ENCODE measurements around the gene ADGRD1.
"Not testable (repeated sequence)": the region's sequence is repeated elsewhere in the genome, so short reads cannot be mapped to it uniquely, and the experiment has no call there.

The ADGRD1 gene

DNA sequence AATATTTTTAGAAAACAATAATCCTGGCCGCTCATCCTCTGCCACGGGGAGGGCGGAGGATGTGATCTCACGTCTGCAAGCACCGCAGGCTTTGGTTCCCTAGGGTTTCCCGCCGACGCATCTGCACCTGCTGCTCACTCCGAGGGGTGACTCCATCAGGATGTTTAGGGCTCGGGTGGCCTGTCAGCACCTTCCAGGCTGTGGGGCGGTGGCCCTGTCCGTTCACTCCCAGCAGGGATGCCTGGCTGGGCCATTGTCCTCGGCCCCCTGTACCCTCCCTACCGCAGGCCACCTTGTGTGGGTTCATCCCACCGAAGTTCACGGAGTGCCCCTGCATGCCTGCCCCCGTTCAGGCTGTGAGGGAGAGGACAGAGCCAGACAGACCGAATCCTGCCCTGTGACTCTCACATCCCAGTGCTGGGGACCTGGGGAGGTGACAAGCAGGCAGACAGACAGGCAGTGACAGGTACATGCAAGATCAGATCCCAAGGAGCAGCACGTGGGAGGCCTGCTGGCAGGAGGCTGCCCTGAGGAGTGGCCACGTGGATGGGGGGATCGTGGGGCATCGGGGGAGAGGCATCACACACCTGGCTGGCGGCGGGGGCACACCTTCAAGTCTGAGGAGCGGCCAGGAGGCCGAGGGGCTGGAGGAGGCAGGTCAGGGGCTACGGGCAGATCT lies 112.6 kb downstream of the ADGRD1 start:
- Histone ChIP-seq H3K4me1 (ENCODE audit: insufficient read depth, low read length) (no peaks in the 10 kb centered on the region), H3K36me3 (ENCODE audit: insufficient read depth, low read length) (no peaks in the 10 kb centered on the region), H3K27ac (ENCODE audit: low read length) (no peak overlapping the region), H2AFZ (ENCODE audit: low read depth, low read length) (no peak overlapping the region), H3K9me3 (ENCODE audit: insufficient read depth, low read length, severe bottlenecking) (no peaks in the 10 kb centered on the region), H3K4me3 (ENCODE audit: low read depth in 1 of 2, low read length in 2 of 2) (no peak overlapping the region), H3K9ac (ENCODE audit: low read depth, low read length) (no peak overlapping the region), H4K20me1 (ENCODE audit: insufficient read depth, low read length) (no peaks in the 10 kb centered on the region; the same call in 1 of the 2 replicates), H3K27me3 (ENCODE audit: insufficient read depth, low read length, poor library complexity) (peaks cover 9% of the 10 kb centered on the region), H3K4me2 (ENCODE audit: insufficient read depth, low read length) (no peak overlapping the region), H3K79me2 (ENCODE audit: insufficient read depth, low read length) (no peaks in the 10 kb centered on the region)
- DNase-seq (no peak), ATAC-seq (ENCODE audit: insufficient read depth, low read depth) (no peak)
- TF ChIP-seq CTCF (IDR thresholded peaks at IDR 0.05; ENCODE audit: borderline replicate concordance, extremely low read depth, low read length, poor library complexity, severe bottlenecking): no peak
- no peak for TF ChIP-seq EZH2 (IDR thresholded peaks at IDR 0.05; ENCODE audit: borderline replicate concordance, low read depth, low read length, severe bottlenecking)

- Histone ChIP-seq H3K79me2 (ENCODE audit: insufficient read depth, low read length) (no peaks in the 10 kb centered on the region), H3K4me1 (ENCODE audit: insufficient read depth, low read length) (no peaks in the 10 kb centered on the region), H4K20me1 (ENCODE audit: insufficient read depth, low read length) (no peaks in the 10 kb centered on the region; the same call in 1 of the 2 replicates), H3K9ac (ENCODE audit: low read depth, low read length) (no peak overlapping the region), H3K9me3 (ENCODE audit: insufficient read depth, low read length, severe bottlenecking) (no peaks in the 10 kb centered on the region), H3K36me3 (ENCODE audit: insufficient read depth, low read length) (no peaks in the 10 kb centered on the region), H3K27me3 (ENCODE audit: insufficient read depth, low read length, poor library complexity) (peaks cover 9% of the 10 kb centered on the region), H3K27ac (ENCODE audit: low read length) (no peak overlapping the region), H3K4me2 (ENCODE audit: insufficient read depth, low read length) (no peak overlapping the region), H3K4me3 (ENCODE audit: low read depth in 1 of 2, low read length in 2 of 2) (no peak overlapping the region), H2AFZ (ENCODE audit: low read depth, low read length) (no peak overlapping the region)
- DNase-seq (no peak), ATAC-seq (ENCODE audit: insufficient read depth, low read depth) (no peak)
- no peak for TF ChIP-seq CTCF (IDR thresholded peaks at IDR 0.05; ENCODE audit: borderline replicate concordance, extremely low read depth, low read length, poor library complexity, severe bottlenecking)
- no peak for TF ChIP-seq EZH2 (IDR thresholded peaks at IDR 0.05; ENCODE audit: borderline replicate concordance, low read depth, low read length, severe bottlenecking)
These were observed 113.3 kb downstream of the ADGRD1 start for GRCh38 chr12:131066886-131067490.

GRCh38 chr12:131067981-131068851 lies 114.5 kb downstream of the ADGRD1 start:
- no peak for DNase-seq
- Histone ChIP-seq H4K20me1 (ENCODE audit: insufficient read depth, low read length) (no peaks in the 10 kb centered on the region; the same call in 1 of the 2 replicates), H2AFZ (ENCODE audit: low read depth, low read length) (no peak overlapping the region), H3K36me3 (ENCODE audit: insufficient read depth, low read length) (no peaks in the 10 kb centered on the region), H3K79me2 (ENCODE audit: insufficient read depth, low read length) (no peaks in the 10 kb centered on the region), H3K4me3 (ENCODE audit: low read depth in 1 of 2, low read length in 2 of 2) (no peak overlapping the region), H3K4me2 (ENCODE audit: insufficient read depth, low read length) (no peak overlapping the region), H3K9ac (ENCODE audit: low read depth, low read length) (no peak overlapping the region), H3K9me3 (ENCODE audit: insufficient read depth, low read length, severe bottlenecking) (no peaks in the 10 kb centered on the region), H3K27ac (ENCODE audit: low read length) (no peak overlapping the region), H3K4me1 (ENCODE audit: insufficient read depth, low read length) (no peaks in the 10 kb centered on the region), H3K27me3 (ENCODE audit: insufficient read depth, low read length, poor library complexity) (peaks cover 9% of the 10 kb centered on the region)
- no peak for TF ChIP-seq EZH2 (IDR thresholded peaks at IDR 0.05; ENCODE audit: borderline replicate concordance, low read depth, low read length, severe bottlenecking)
- TF ChIP-seq CTCF (IDR thresholded peaks at IDR 0.05; ENCODE audit: borderline replicate concordance, extremely low read depth, low read length, poor library complexity, severe bottlenecking): no peak
- no peak for ATAC-seq (ENCODE audit: insufficient read depth, low read depth)

- not testable (repeated sequence) for H3K27me3 ChIP-seq (ENCODE audit: insufficient read depth, low read length, poor library complexity); H3K36me3 ChIP-seq (ENCODE audit: insufficient read depth, low read length); H3K9ac ChIP-seq (ENCODE audit: low read depth, low read length); H3K4me3 ChIP-seq (ENCODE audit: low read depth in 1 of 2, low read length in 2 of 2); H2AFZ ChIP-seq (ENCODE audit: low read depth, low read length); H4K20me1 ChIP-seq (ENCODE audit: insufficient read depth, low read length); H3K9me3 ChIP-seq (ENCODE audit: insufficient read depth, low read length, severe bottlenecking); H3K79me2 ChIP-seq (ENCODE audit: insufficient read depth, low read length); DNase-seq; H3K4me1 ChIP-seq (ENCODE audit: insufficient read depth, low read length); H3K27ac ChIP-seq (ENCODE audit: low read length); ATAC-seq (ENCODE audit: insufficient read depth, low read depth); H3K4me2 ChIP-seq (ENCODE audit: insufficient read depth, low read length)
These were observed 115.4 kb downstream of the ADGRD1 start for GRCh38 chr12:131068926-131069720.

DNA sequence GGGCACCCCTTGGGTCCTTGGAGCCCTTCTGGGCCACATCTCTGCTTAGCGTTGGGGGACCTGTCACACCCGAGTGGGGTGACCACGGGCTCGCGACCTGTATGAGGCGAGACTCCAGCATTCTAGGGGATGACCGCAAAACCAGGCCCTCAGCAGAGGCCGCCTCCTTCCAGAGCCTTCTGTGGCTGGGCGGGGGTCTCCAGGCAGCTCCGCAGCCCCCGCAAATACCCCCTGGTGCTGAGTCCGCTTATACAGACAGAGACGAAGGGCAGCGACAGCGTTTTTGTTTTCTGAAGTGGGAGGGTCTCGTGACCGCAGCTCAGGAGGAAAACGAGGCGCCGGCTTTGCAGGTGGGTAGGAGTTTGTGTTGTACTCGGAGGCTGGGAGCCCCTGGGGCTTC lies 116.4 kb downstream of the ADGRD1 start:
- not testable (repeated sequence) for DNase-seq; H3K79me2 ChIP-seq (ENCODE audit: insufficient read depth, low read length); ATAC-seq (ENCODE audit: insufficient read depth, low read depth); H3K4me3 ChIP-seq (ENCODE audit: low read depth in 1 of 2, low read length in 2 of 2); H2AFZ ChIP-seq (ENCODE audit: low read depth, low read length); H4K20me1 ChIP-seq (ENCODE audit: insufficient read depth, low read length); H3K4me1 ChIP-seq (ENCODE audit: insufficient read depth, low read length); H3K9me3 ChIP-seq (ENCODE audit: insufficient read depth, low read length, severe bottlenecking); H3K9ac ChIP-seq (ENCODE audit: low read depth, low read length); H3K4me2 ChIP-seq (ENCODE audit: insufficient read depth, low read length); H3K27ac ChIP-seq (ENCODE audit: low read length); H3K36me3 ChIP-seq (ENCODE audit: insufficient read depth, low read length); H3K27me3 ChIP-seq (ENCODE audit: insufficient read depth, low read length, poor library complexity)

Measured in DND-41 (cell line).